NCI-H774 (cell line): ENCODE data around the gene AIRE.

Experiments
- DNase-seq: peaks from one replicate; lab custom pipeline; 2025; lab: John Stamatoyannopoulos, UW

Gene AIRE

DNA sequence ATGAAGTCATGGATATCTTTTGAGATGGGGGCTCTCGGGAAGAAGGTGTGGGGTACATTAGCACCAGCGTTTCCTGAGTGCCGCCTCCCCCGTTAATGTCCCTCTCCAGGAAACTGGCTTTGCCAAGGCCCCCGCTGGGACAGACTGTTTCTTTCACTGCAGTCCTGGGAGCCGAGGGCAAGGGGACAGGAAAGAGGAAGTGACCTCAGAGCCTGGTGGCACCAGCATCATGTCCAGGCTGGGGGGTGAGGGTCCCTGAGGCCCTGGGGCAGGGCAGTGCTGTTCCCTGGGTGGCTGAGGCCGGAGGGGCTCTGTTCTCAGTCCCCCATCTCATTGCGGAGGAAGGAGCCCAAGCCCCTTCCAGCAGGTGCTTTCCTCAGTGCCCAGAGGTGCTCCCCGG lies 20.0 kb downstream of the AIRE start:
- DNase-seq = no peak

DNA sequence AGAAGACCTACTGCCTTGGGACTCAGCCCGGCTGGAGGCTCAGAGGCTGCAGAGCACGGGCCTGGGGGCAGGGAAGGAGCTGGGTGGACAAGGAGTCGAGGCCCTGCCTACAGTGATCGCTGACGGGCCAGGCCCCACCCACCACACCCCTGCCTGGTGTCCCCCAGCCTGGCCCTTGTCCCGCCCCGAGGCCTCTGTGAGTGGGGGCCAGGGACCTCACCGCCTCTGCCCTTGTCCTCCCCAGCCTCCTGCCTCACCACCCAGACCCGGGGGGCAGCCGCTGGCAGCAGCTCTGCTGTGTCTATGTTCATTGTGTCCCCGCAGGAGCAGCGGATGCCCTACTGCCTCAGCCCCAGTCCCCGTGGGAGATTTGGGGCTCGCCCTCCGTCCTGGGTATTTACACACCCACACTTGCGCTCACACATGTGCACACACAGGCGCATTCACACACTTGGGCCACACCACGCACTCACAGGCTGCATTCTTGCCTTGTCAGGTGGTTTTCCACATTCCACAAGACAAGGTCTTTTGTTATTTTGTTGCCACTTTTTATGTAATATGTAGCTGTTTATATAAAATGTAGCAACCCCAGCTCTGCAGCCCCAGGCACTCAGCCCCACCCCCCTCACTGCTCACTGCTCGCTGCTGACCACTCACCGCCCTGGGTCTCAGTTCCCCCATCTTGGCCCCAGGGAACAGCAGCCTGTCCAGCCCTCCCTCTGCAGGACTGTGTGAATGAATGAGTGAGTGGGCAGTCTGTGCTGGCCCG lies 21.4 kb downstream of the AIRE start:
- no peak for DNase-seq

DNA sequence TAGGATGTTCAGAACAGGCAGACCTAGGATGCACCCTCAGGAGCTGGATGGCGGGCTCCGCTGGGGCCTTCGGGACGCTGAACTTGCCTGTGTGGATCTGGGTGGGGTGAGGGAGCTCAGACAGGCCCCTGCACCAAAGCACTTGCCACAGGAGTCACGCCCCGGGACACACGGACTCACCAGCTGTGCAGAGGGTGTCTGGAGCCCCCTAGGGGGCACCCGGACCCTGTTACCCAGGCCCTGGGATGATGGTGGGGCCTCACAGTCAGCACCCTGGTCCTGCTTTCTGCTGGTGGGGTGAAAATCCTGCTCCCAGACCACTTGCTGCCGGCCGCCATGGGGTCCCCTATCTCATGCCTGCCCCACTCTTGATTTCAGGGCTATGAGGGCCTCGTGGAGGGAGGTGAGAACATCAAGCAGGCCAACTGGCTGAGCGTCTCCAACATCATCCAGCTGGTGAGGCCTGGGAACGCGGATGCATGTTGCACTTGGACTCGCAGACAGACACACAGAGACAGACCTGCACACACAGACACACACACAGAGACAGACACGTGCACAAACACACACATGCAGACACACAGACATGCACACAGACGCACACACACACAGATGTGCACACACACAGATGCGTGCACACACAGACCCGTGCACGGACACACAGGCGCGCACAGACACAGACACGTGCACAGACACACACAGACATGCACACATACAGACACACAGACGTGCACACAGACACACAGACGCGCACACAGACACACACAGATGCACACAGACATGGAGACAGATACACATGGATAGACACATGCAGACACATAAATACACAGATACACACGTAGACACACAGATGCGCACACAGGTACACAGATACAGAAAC lies 25.2 kb downstream of the AIRE start:
- DNase-seq = no peak

DNA sequence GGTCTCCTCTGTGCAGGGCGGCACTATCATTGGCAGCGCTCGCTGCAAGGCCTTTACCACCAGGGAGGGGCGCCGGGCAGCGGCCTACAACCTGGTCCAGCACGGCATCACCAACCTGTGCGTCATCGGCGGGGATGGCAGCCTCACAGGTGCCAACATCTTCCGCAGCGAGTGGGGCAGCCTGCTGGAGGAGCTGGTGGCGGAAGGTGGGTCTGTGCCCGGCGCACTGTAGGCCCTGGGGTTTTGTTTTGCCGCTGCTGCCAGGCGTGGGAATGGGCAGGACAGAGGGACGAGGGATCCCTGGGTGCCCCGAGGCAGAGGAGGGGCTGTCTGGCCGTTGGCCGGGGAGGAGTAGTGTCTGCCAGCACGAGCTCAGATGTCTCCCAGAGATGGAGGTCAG lies 26.4 kb downstream of the AIRE start:
- DNase-seq = no peak

DNA sequence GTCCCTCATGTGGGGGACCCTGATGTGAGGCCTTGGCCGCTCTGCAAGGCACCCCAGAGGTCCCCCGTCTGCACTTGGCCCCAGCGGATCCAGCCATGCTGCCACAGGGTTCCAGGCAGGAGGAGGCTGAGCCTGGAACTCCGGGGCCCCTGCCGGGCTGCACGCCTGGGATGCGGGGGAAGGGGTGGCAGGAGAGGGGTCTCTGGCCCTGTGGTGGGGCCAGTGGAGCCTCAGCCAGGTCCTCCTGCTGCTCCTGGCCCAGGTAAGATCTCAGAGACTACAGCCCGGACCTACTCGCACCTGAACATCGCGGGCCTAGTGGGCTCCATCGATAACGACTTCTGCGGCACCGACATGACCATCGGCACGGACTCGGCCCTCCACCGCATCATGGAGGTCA lies 27.0 kb downstream of the AIRE start:
- no peak for DNase-seq

DNA sequence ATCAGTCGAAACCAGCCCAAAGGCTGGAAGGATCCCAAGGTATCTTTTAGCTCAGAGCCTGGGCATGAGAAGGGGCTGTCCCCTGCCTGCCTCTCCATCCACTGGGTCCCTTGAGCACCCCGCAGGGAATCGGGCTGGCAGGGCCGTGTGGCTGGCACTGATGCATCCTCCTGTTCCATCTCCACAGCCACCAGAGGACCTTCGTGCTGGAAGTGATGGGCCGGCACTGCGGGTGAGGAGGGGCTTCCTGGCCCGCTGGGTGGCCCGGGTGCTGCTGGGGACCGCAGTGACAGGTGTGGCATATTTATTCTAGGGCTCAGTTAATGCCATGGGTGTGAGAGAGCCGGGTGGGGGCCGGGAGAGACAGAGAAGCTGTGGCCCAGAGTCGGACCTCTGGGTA lies 27.8 kb downstream of the AIRE start:
- DNase-seq = no peak

DNA sequence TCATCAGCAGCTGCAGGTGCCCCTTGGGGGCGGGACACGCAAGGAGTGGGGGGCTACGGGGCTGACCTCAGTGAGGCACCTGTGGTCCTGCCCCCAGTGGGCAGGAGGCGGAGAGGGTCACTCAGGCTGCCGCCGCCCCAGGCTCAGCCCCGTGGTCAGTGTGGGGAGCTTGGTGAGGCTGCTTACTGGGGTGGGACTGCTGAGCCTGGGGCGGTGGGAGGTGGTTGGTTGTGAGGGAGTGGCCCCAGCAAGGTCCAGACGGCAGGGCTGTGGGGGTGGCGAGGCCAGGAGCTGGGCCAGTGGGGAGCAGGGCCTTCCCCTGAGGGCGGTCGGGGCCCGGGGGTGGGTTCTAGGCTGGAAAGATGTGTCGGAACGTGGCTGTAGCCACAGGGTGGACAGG lies 28.5 kb downstream of the AIRE start:
- DNase-seq = no peak

DNA sequence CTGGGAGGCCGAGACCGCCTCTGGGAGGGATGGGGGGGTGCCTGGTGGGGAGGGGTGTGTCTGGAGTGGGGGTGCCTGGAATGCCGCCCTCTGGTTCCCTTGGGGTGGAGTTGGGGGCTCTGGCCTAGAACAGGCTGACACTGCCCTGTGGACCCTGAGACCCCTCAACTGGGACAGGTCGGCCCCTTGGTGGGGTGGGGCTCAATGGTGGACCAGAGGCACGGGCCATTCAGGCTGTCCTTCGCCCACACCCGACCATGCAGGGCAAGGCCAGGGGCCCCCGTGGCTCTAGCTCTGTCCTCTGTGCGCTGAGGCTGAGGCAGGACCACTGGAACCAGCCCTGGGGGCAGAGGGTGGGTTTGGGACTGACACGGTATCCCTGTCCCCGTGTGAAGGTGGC lies 28.9 kb downstream of the AIRE start:
- no peak for DNase-seq

DNA sequence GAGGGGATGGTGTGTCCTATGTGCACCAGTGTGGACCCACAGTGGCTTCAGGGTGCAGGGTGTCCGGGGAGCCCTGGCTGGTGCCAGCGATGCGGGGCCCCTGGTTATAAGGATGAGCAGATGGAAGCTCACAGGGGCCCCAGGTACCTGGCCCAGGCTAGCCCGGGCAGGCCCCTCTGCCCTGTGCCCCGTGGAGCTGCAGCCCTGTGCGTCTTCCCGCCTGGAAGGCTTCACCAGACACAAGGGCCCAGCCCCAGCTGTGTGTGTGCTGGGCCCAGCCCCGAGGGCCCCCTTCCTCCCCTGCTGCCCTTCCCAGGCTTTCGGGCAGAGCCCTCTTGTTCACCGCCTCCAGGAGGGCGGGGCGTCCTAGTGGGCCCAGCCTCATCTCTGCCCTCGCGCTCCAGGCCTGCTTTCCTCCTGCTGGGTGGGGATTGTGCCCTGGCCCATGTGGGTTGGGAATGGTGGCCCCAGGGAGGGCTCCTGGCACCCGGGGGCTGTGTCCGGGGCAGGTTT lies 30.1 kb downstream of the AIRE start:
- DNase-seq = no peak

DNA sequence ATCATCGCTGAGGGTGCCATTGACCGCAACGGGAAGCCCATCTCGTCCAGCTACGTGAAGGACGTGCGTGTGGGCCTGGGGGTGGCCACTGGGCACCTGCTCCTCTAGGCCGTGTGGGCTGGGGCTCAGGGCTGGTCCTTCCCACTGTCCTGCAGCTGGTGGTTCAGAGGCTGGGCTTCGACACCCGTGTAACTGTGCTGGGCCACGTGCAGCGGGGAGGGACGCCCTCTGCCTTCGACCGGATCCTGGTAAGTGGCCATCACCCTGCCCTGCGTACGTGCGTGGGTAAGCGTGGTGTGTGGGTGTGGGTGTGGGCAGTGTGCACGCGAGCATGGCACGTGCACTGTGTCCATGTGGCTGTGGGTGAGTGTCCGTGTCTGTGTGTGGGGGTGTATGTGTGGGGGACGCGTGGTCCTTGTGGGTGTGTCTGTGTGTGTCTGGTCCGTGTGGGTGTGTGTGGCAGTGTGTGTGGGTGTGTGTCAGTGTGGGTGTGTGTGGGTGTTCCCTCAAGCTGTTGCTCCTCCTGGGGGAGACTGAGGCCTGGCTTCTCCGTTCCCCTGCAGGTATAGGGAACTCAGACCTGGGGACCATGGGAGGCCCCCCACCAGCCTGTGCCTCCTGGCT lies 30.7 kb downstream of the AIRE start:
- no peak for DNase-seq

DNA sequence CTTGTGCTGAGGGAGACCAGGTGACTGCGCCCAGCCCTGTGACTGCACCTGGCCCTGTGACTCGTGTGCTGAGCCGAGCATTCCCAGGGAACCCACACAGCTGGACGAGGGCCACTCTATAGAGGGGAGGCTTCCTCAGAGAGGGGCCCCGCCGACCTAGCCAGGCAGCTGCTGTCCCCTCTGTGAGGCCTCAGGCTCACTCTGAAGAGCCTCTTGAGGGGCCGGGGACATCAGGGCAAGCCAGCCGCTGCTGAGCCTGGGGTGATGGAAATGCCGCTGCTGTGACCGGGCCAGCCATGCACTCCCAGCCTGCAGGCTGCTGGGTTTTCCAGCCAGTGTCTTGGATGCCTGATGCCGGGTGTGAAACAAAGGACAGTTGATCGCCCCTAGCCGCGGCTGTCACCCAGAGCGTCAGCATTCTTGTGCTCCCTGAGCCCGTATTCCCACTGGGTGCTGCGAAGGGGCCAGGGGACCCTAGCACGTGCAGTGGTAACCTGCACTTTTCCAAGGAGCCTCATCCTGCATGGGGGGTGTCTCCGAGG lies 31.6 kb downstream of the AIRE start:
- no peak for DNase-seq

DNA sequence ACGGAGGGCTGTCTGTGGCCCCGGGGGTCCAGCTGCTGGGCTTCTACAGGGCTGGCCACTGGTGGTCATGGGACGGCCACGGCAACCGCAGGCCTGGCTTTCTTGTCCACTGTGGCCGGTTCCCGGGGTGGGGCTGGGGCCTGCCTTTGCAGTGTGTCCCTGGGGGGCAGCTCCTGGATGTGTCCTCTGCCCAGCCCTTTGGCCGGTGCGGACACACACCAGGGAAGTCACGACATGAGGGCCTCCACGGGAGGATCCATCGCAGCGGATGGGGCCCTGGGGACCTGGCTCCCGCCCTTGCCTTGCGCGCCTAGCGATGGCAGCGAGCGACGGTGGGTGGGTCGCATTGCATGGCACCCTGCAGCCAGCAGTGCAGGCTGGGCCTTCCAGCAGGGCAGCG lies 32.2 kb downstream of the AIRE start:
- DNase-seq = no peak

DNA sequence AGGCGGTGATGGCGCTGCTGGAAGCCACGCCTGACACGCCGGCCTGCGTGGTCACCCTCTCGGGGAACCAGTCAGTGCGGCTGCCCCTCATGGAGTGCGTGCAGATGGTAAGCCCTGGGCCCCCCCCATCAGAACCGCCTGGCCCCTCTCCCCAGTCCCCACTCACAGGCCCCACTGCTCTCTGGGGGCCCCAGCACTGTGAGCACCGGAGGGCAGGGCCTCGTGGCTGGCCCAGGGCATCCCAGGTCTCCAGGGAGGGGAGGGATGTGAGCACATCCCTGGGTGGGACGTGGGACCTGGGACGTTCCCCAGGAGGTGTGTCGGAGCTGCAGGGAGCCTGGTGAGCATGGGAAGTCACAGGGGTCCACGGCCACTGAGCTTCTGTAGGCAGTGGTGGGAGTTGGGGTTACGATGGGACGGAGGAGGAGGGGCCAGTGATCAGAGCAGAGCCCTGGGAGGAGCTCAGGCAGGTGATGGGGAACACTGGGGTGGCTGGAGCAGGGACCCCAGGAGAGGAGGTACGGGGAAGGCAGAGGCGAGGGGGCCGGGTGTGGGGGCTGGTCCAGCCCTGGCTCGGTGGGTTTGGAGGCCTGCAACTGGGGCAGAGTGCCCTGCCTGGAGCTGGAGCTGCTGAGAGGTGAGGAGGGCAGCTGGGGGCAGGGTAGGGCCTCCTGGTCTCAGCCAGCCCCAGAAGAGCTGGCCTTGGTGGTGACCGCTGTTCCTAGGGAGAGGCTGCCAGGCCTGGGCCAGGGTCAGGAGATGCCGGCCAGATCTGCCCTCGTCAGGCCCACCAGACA lies 33.0 kb downstream of the AIRE start:
- no peak for DNase-seq

DNA sequence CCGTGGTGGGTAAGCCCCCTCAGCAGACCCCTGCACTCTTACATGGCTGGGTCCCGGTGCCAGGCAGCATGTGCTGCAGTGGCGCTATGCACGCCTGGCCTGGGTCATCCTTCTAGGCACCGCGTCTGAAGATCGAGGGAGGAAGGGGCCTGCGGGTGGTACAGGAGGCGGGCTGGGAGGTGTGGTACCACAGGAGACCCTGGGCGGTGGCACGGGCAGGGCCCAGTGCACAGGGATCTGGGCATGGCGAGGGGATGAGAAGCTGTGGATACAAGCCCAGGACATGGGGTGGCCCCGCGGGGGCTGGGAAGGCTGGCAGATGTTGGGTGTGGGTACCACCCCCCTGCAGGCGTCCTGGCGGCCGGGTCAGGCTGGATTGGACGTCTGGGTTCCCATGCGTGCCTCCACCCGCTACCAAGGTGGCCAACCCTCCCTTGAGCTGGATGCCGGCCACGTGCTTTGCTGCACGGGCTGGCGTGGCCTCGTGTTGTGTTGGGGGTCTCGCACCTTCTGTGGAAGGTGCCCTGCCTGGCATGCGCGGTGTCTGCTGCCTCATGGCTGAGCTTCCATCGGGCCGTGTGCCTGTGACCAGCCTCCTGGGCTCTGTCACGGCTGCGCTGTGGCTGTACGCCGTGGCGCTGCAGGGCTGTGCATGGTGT lies 33.9 kb downstream of the AIRE start:
- no peak for DNase-seq

DNA sequence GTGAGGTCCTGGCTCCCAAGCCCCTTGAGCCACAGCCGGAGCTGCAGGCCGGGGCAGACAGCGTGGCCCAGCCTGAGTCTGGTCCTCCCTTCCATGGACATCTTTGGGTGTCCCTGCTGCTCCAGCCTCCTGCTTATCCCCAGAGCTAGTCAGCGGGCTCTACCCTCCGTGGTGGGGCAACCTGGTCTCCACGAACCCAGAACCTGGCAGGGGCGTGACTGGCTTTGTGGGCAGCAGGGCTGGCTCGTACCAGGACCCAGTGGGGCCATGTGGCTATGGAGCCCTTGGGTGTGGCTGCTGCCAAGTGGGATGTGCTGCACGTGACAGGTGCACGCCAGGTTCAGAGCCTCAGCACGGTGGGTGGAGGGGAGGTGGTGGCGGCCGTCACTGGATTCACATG lies 35.2 kb downstream of the AIRE start:
- no peak for DNase-seq

DNA sequence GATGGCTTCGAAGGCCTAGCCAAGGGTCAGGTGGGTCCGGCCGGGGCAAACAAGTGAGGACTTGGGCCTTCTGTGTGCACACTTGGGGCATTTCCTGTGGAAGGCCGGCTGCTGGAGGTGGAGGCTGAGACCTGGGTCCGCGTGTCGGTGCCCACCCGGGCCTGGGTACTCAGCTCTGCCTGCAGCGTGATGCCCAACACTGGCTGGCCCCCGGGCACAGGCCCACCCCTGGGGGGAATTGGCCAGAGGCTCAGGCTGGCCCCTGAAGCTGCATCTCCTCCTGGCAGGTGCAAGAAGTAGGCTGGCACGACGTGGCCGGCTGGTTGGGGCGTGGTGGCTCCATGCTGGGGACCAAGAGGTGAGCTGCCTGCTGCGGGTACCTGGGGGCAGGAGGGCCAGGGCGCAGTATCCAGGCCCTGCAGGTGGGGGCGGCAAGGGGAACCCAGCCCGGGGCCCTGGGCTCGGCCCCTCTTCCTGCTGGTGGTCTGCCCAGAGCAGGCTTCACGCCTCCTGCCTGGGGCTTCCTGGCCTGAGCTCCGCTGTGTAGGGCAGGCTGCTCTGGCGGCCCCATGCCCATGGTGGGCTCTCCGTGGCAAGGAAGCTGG lies 36.3 kb downstream of the AIRE start:
- DNase-seq = no peak

DNA sequence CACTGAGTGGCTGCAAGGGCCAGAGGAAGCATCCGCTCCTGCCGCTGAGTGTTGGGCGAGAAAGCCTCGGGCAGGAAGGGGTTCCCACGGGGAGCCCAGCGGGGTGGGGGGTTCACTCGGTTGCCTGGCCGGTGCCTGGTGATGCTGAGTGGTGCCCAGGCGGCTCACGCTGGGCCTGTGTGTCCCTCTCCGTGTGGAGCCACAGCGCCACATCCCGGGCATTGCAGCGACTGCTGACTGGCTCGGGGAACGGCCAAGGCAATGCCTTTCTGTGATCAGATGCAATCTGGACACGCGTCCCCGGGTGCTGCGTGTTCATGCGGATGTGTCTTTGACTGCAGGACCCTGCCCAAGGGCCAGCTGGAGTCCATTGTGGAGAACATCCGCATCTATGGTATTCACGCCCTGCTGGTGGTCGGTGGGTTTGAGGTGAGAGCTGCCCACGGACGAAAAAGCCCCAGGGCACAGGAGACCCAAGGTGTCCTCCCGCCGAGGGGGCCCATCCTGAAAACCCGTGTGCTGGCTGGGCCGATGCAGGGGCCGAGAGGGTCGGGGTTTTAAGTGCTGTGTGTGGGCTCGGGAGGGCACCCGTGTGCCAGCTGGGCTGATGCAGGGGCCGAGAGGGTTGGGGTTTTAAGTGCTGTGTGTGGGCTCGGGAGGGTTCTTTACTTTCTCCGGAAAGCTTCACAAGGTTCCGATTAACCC lies 37.1 kb downstream of the AIRE start:
- DNase-seq = no peak

DNA sequence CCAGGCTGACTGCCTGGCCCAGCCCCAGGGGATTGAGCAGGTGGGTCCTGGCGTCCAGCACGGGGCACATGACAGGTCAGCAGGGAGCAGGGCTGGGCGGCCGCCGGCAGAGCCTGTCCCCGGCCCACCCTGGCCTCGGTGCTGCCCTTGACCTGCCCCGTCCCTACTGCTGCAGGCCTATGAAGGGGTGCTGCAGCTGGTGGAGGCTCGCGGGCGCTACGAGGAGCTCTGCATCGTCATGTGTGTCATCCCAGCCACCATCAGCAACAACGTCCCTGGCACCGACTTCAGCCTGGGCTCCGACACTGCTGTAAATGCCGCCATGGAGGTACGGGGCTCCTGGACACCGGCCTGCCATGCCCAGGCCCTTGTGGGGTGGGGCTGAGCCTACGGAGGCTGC lies 37.9 kb downstream of the AIRE start:
- DNase-seq = no peak

DNA sequence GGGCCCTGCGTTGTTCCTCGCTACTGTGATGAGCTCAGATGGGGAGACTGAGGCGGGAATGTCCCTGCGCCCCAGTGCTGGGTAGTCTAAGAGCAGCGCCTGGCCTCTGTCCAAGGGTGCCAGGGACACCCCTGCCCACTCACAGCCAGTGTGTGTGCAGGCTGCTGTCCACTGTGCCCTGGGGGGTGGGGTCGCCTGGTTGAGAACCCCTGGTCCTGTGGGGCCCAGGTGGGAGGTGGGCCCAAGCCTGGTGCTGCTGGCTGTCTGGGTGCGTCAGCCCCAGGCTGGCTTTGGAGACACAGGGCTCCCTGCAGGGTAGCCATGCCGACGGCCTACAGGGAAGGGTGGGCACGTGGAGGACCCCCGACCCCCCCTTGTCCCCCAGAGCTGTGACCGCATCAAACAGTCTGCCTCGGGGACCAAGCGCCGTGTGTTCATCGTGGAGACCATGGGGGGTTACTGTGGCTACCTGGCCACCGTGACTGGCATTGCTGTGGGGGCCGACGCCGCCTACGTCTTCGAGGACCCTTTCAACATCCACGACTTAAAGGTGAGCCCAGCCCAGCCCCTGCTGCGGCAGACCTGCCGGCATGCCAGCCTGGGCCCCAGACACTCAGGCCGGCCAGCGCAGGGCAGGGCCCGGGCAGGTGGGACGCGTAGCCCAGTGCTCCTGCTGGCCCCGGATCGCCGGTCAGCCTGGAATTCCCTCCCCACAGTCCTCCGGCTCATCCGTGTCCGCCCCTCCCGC lies 38.6 kb downstream of the AIRE start:
- DNase-seq = no peak

DNA sequence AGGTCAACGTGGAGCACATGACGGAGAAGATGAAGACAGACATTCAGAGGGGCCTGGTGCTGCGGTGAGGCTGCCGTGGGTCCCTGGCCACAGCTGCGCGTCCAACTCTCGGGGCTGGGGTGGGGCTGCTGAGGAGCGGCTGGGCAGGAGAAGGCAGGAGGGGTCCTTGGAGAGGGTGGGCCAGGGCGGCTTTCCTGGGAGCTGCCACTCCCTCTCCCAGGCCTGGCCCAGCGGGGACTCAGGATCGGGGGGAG lies 39.1 kb downstream of the AIRE start:
- no peak for DNase-seq
